ENCODE results near the gene NME4. TPM values are rescaled to one million over a fixed set of nuclear protein-coding genes. Genes with fewer than 3 reads are reported as not detected.
A peak's percentile ranks its signal among the peaks of the same experiment; 100 is the strongest.

NME4 gene
- total and polyA plus RNA-seq, 10 of the 15 experiments (the other 5 are each of a cell fraction or from before 2014, with no cell fraction given): 11.0 to 235 (median 97.7) TPM

- H3K27ac ChIP-seq (ENCODE audit: control insufficient read depth, insufficient read depth): no peak overlapping the region
- ChIA-PET POLR2A (interaction anchor here (0.5 to 3.8 kb wide), 2 partner anchors 8 to 55 kb away, joined by 3 to 22 read pairs; partner anchors contain the start of gene MRPL28), CTCF (no interaction called here), RAD21 (ENCODE audit: unreplicated experiment) (no interaction called here), SMC1A (ENCODE audit: uncharacterized antibody, unreplicated experiment) (interaction anchor here (1.3 kb wide), 1 partner anchor 8 kb away, joined by 6 read pairs; the partner anchor contains the start of gene MRPL28)
- ATAC-seq (no peak), DNase-seq (ENCODE audit: low read depth, low spot score) (no peak), FAIRE-seq (no peak)
- H3K27me3 ChIP-seq (replicated peaks in 1 of 2; ENCODE audit: control insufficient read depth in 2 of 2, insufficient read depth in 2 of 2, low read length in 1 of 2): no peaks in the 10 kb centered on the region
- in situ Hi-C loops (cut with MboI): no loop called here
- no peaks in the 10 kb centered on the region for H3K9me3 ChIP-seq (replicated peaks; ENCODE audit: control insufficient read depth, insufficient read depth, low read length)
- no TSS peak for BruUV-seq (replicated peaks)
- no peaks in the 10 kb centered on the region for H4K20me1 ChIP-seq (ENCODE audit: control insufficient read depth, insufficient read depth)
- H2AFZ ChIP-seq (ENCODE audit: control insufficient read depth, low read depth, low read length): no peak overlapping the region
- H3K4me3 ChIP-seq: no peak overlapping the region
- H3K9ac ChIP-seq (ENCODE audit: control insufficient read depth, insufficient read depth, low read length): no peak overlapping the region
- 0 out of 2 replicates have a peak overlapping the region, but pooled peaks have one; percentile 89 for H3K4me2 ChIP-seq (ENCODE audit: control insufficient read depth, insufficient read depth)
- 98% methylated on average over 15 of the region's 16 CpGs for WGBS (ENCODE audit: insufficient coverage, insufficient replicate concordance, low lambda C conversion rate, missing lambda C conversion rate)
- peaks cover 14% of the 10 kb centered on the region for H3K4me1 ChIP-seq (ENCODE audit: control insufficient read depth, insufficient read depth, low read length)
- peaks cover 0 to 7% of the 10 kb centered on the region in 2 experiments; a peak in 2 of 4 replicates for H3K36me3 ChIP-seq (ENCODE audit: control insufficient read depth in 2 of 2, insufficient read depth in 2 of 2, low read length in 1 of 2)
- intact Hi-C loops (cut with micrococcal nuclease; ENCODE audit: unreplicated experiment): no loop called here
- peaks cover 14% of the 10 kb centered on the region for H3K79me2 ChIP-seq (ENCODE audit: control insufficient read depth, insufficient read depth, low read length)
- TF ChIP-seq TBL1XR1 (IDR thresholded peaks at IDR 0.05; ENCODE audit: low read depth, low read length) (no peak), ZNF384 (IDR thresholded peaks at IDR 0.05; ENCODE audit: borderline replicate concordance, low read depth, low read length) (no peak), MEF2A (IDR thresholded peaks at IDR 0.05; ENCODE audit: insufficient read depth, low read depth, low read length) (no peak), BACH1 (IDR thresholded peaks at IDR 0.05; ENCODE audit: borderline replicate concordance) (no peak), RAD51 (IDR thresholded peaks at IDR 0.05) (no peak), CHD4 (IDR thresholded peaks at IDR 0.05) (no peak), SUZ12 (IDR thresholded peaks at IDR 0.05; ENCODE audit: unreplicated experiment) (no peak), MEF2B (IDR thresholded peaks at IDR 0.05; ENCODE audit: partially characterized antibody, poor library complexity, severe bottlenecking) (no peak), KAT2A (conservative IDR thresholded peaks at IDR 0.05; ENCODE audit: control insufficient read depth, low read depth, low read length) (no peak), SREBF1 (IDR thresholded peaks at IDR 0.05; ENCODE audit: low read length) (no peak), HCFC1 (IDR thresholded peaks at IDR 0.05; ENCODE audit: low read length) (no peak)
- TF ChIP-seq, protein P1, sequence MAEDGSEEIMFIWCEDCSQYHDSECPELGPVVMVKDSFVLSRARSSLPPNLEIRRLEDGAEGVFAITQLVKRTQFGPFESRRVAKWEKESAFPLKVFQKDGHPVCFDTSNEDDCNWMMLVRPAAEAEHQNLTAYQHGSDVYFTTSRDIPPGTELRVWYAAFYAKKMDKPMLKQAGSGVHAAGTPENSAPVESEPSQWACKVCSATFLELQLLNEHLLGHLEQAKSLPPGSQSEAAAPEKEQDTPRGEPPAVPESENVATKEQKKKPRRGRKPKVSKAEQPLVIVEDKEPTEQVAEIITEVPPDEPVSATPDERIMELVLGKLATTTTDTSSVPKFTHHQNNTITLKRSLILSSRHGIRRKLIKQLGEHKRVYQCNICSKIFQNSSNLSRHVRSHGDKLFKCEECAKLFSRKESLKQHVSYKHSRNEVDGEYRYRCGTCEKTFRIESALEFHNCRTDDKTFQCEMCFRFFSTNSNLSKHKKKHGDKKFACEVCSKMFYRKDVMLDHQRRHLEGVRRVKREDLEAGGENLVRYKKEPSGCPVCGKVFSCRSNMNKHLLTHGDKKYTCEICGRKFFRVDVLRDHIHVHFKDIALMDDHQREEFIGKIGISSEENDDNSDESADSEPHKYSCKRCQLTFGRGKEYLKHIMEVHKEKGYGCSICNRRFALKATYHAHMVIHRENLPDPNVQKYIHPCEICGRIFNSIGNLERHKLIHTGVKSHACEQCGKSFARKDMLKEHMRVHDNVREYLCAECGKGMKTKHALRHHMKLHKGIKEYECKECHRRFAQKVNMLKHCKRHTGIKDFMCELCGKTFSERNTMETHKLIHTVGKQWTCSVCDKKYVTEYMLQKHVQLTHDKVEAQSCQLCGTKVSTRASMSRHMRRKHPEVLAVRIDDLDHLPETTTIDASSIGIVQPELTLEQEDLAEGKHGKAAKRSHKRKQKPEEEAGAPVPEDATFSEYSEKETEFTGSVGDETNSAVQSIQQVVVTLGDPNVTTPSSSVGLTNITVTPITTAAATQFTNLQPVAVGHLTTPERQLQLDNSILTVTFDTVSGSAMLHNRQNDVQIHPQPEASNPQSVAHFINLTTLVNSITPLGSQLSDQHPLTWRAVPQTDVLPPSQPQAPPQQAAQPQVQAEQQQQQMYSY (CRISPR knock-in tag; IDR thresholded peaks at IDR 0.05): no peak
- TF ChIP-seq, protein P2, sequence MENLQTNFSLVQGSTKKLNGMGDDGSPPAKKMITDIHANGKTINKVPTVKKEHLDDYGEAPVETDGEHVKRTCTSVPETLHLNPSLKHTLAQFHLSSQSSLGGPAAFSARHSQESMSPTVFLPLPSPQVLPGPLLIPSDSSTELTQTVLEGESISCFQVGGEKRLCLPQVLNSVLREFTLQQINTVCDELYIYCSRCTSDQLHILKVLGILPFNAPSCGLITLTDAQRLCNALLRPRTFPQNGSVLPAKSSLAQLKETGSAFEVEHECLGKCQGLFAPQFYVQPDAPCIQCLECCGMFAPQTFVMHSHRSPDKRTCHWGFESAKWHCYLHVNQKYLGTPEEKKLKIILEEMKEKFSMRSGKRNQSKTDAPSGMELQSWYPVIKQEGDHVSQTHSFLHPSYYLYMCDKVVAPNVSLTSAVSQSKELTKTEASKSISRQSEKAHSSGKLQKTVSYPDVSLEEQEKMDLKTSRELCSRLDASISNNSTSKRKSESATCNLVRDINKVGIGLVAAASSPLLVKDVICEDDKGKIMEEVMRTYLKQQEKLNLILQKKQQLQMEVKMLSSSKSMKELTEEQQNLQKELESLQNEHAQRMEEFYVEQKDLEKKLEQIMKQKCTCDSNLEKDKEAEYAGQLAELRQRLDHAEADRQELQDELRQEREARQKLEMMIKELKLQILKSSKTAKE (IDR thresholded peaks at IDR 0.05; ENCODE audit: low read depth, poor library complexity, severe bottlenecking): no peak
Observed at GRCh38 chr16:379183-379960, 17.6 kb upstream of the NME4 start.
